ENCODE data around the gene DBI.
"Not testable (repeated sequence)": the region's sequence is repeated elsewhere in the genome, so short reads cannot be mapped to it uniquely, and the experiment has no call there.

DBI gene

GRCh38 chr2:119365436-119365835 lies 1.3 kb upstream of the DBI start:
- DNase-seq (ENCODE audit: low read depth in 2 of 2) = no peak

- peak in 1 of 2 experiments; percentile 4 for DNase-seq (ENCODE audit: low read depth in 2 of 2)
Measured at GRCh38 chr2:119366161-119366648, 572 bp upstream of the DBI start.

- no peak for DNase-seq (ENCODE audit: low read depth in 2 of 2)
Measured at GRCh38 chr2:119367472-119368099, 809 bp downstream of the DBI start.

GRCh38 chr2:119369845-119370244 lies 3.1 kb downstream of the DBI start:
- DNase-seq (ENCODE audit: low read depth in 2 of 2) = no peak

- no peak for DNase-seq (ENCODE audit: low read depth in 2 of 2)
Measured at GRCh38 chr2:119371111-119371510, 4.3 kb downstream of the DBI start.

GRCh38 chr2:119372778-119373568 lies 6.2 kb downstream of the DBI start:
- no peak for DNase-seq (ENCODE audit: low read depth in 2 of 2)

- DNase-seq (ENCODE audit: low read depth in 2 of 2) = not testable (repeated sequence)
Measured at GRCh38 chr2:119373907-119374745, 7.3 kb downstream of the DBI start.

- DNase-seq (ENCODE audit: low read depth in 2 of 2) = not testable (repeated sequence)
Measured at GRCh38 chr2:119376406-119376805, 9.6 kb downstream of the DBI start.

- no peak for DNase-seq (ENCODE audit: low read depth in 2 of 2)
Measured at GRCh38 chr2:119376810-119377209, 10.0 kb downstream of the DBI start.

GRCh38 chr2:119377294-119377992 lies 10.7 kb downstream of the DBI start:
- no peak for DNase-seq (ENCODE audit: low read depth in 2 of 2)

GRCh38 chr2:119377993-119378345 lies 11.2 kb downstream of the DBI start:
- DNase-seq (ENCODE audit: low read depth in 2 of 2) = no peak

GRCh38 chr2:119378566-119378965 lies 11.8 kb downstream of the DBI start:
- DNase-seq (ENCODE audit: low read depth in 2 of 2) = no peak

- no peak for DNase-seq (ENCODE audit: low read depth in 2 of 2)
Measured at GRCh38 chr2:119383410-119384140, 16.8 kb downstream of the DBI start.

- DNase-seq (ENCODE audit: low read depth in 2 of 2) = no peak
Measured at GRCh38 chr2:119384971-119385370, 18.2 kb downstream of the DBI start.

- no peak for DNase-seq (ENCODE audit: low read depth in 2 of 2)
Measured at GRCh38 chr2:119385466-119385865, 18.7 kb downstream of the DBI start.

GRCh38 chr2:119387381-119388129 lies 20.8 kb downstream of the DBI start:
- peak; percentile 80 for DNase-seq (ENCODE audit: low read depth in 2 of 2)

- DNase-seq (ENCODE audit: low read depth in 2 of 2) = peak; percentile 62 to 66
Measured at GRCh38 chr2:119389615-119390306, 23.0 kb downstream of the DBI start.

- no peak for DNase-seq (ENCODE audit: low read depth in 2 of 2)
Measured at GRCh38 chr2:119393971-119394748, 27.4 kb downstream of the DBI start.

GRCh38 chr2:119397196-119397595 lies 30.4 kb downstream of the DBI start:
- DNase-seq (ENCODE audit: low read depth in 2 of 2) = no peak

All from fibroblast of skin of left quadriceps (primary cell).